SK-N-MC (cell line): Measurements from ENCODE around the gene CASKIN2.

ENCODE experiments used
- EZH2 ChIP-seq: fragments of 200-600 bp; sonication (generic); IDR thresholded peaks from one replicate; pipeline ENCODE4 v1.6.1; 2017; ENCODE audit warnings: antibody characterized with exemption
- FOXP2 ChIP-seq: optimal IDR thresholded peaks from 2 replicates; pipeline ENCODE3; 2011; ENCODE audit warnings: mild to moderate bottlenecking, moderate library complexity; ENCODE audit not compliant: insufficient read depth; ENCODE audit errors: extremely low read length, control extremely low read depth
- POLR2AphosphoS5 ChIP-seq: IDR thresholded peaks from 2 replicates; pipeline ENCODE4 v1.6.1; 2012; ENCODE audit warnings: mild to moderate bottlenecking, low read depth, low read length, borderline replicate concordance

- TF ChIP-seq EZH2: no peak
- TF ChIP-seq POLR2AphosphoS5: no peak
- TF ChIP-seq FOXP2: no peak
Measured at GRCh38 chr17:75499313-75500022, 15.9 kb downstream of the CASKIN2 start.
